T-helper 17 cell (primary cell): Measurements from ENCODE around the gene QSOX2. TPM values are rescaled to one million over a fixed set of nuclear protein-coding genes. Genes with fewer than 3 reads are reported as not detected.

Source experiments
- ATAC-seq: fragments of 150-1000 bp; cut with Tn5 transposase; 2 replicates; pipeline ENCODE4 v1.10.0; 2021; ENCODE audit warnings: mild to moderate bottlenecking, moderate library complexity
- DNase-seq, 3 donors: peaks; one replicate each; pipeline versions ENCODE4 v3.0.0 to v3.0.0-alpha.2; 2020 to 2021
- H3K9me3 ChIP-seq: one replicate; pipeline ENCODE4 v1.7.0; 2013; ENCODE audit warnings: low read length, mild to moderate bottlenecking; ENCODE audit not compliant: control insufficient read depth, poor library complexity, severe bottlenecking
- H3K27ac Mint-ChIP-seq: one replicate; pipeline ENCODE4 v1.8.0; 2022; ENCODE audit warnings: mild to moderate bottlenecking, moderate library complexity, mixed read lengths
- H3K27me3 Mint-ChIP-seq: one replicate; pipeline ENCODE4 v1.8.0; 2022; ENCODE audit warnings: mixed read lengths
- H3K36me3 Mint-ChIP-seq: one replicate; pipeline ENCODE4 v1.8.0; 2022; ENCODE audit warnings: low read depth, mixed read lengths
- H3K4me1 Mint-ChIP-seq: one replicate; pipeline ENCODE4 v1.8.0; 2022; ENCODE audit warnings: mild to moderate bottlenecking, mixed read lengths
- H3K4me3 Mint-ChIP-seq: one replicate; pipeline ENCODE4 v1.8.0; 2022; ENCODE audit warnings: mild to moderate bottlenecking, moderate library complexity, mixed read lengths
- total RNA-seq, 4 donors: library from RNA in 2 of 4; stranded (reverse) in 2 of 4; gene quantifications; one replicate each; pipeline ENCODE4 v1.2.3 and lab custom pipeline; 2022 to 2026

The QSOX2 gene
- total RNA-seq, 2 donors from 2014 or later, result 12.6 to 15.5 TPM

GRCh38 chr9:136218271-136218670 is 27.3 kb downstream of the QSOX2 start:
- no peaks in the 10 kb centered on the region for H3K9me3 ChIP-seq
- H3K36me3 Mint-ChIP-seq, result peaks cover 2% of the 10 kb centered on the region
- no peak overlapping the region for H3K27ac Mint-ChIP-seq
- no peaks in the 10 kb centered on the region for H3K27me3 Mint-ChIP-seq
- ATAC-seq (no peak), DNase-seq (no peak)
- no peak overlapping the region for H3K4me3 Mint-ChIP-seq
- H3K4me1 Mint-ChIP-seq, result no peaks in the 10 kb centered on the region

- H3K4me3 Mint-ChIP-seq, result no peak overlapping the region
- ATAC-seq, result no peak
- H3K36me3 Mint-ChIP-seq, result peaks cover 2% of the 10 kb centered on the region
- no peak for DNase-seq
- no peaks in the 10 kb centered on the region for H3K4me1 Mint-ChIP-seq
- no peak overlapping the region for H3K27ac Mint-ChIP-seq
- H3K27me3 Mint-ChIP-seq, result no peaks in the 10 kb centered on the region
- no peaks in the 10 kb centered on the region for H3K9me3 ChIP-seq
Measured at GRCh38 chr9:136216541-136217244, 28.9 kb downstream of the QSOX2 start.

- DNase-seq, result no peak
- Mint-ChIP-seq H3K36me3 (peaks cover 2% of the 10 kb centered on the region), H3K27me3 (no peaks in the 10 kb centered on the region), H3K4me1 (no peaks in the 10 kb centered on the region), H3K4me3 (no peak overlapping the region), H3K27ac (no peak overlapping the region)
- no peak for ATAC-seq
- no peaks in the 10 kb centered on the region for H3K9me3 ChIP-seq
Measured at GRCh38 chr9:136213733-136214132, 31.9 kb downstream of the QSOX2 start.

GRCh38 chr9:136212345-136212950 is 33.2 kb downstream of the QSOX2 start:
- H3K4me1 Mint-ChIP-seq, result no peaks in the 10 kb centered on the region
- no peak overlapping the region for H3K4me3 Mint-ChIP-seq
- H3K27ac Mint-ChIP-seq, result no peak overlapping the region
- H3K27me3 Mint-ChIP-seq, result no peaks in the 10 kb centered on the region
- no peaks in the 10 kb centered on the region for H3K9me3 ChIP-seq
- ATAC-seq (no peak), DNase-seq (no peak)
- H3K36me3 Mint-ChIP-seq, result peaks cover 2% of the 10 kb centered on the region

GRCh38 chr9:136211441-136212344 is 33.9 kb downstream of the QSOX2 start:
- Mint-ChIP-seq H3K4me3 (no peak overlapping the region), H3K36me3 (peaks cover 5% of the 10 kb centered on the region), H3K4me1 (no peaks in the 10 kb centered on the region), H3K27me3 (no peaks in the 10 kb centered on the region), H3K27ac (no peak overlapping the region)
- no peaks in the 10 kb centered on the region for H3K9me3 ChIP-seq
- ATAC-seq (no peak), DNase-seq (no peak)

GRCh38 chr9:136211006-136211405 is 34.6 kb downstream of the QSOX2 start:
- H3K27ac Mint-ChIP-seq, result no peak overlapping the region

GRCh38 chr9:136210276-136210675 is 35.3 kb downstream of the QSOX2 start:
- peaks cover 2% of the 10 kb centered on the region for H3K4me1 Mint-ChIP-seq
- H3K9me3 ChIP-seq, result no peaks in the 10 kb centered on the region
- H3K27ac Mint-ChIP-seq, result no peak overlapping the region
- ATAC-seq (no peak), DNase-seq (no peak)
- H3K4me3 Mint-ChIP-seq, result no peak overlapping the region
- H3K27me3 Mint-ChIP-seq, result no peaks in the 10 kb centered on the region
- peaks cover 6% of the 10 kb centered on the region for H3K36me3 Mint-ChIP-seq

More at GRCh38 chr9:136211006-136211405, 34.6 kb downstream of the QSOX2 start:
- Mint-ChIP-seq H3K36me3 (peaks cover 6% of the 10 kb centered on the region), H3K4me1 (peaks cover 1% of the 10 kb centered on the region), H3K27me3 (no peaks in the 10 kb centered on the region), H3K4me3 (no peak overlapping the region)
- no peaks in the 10 kb centered on the region for H3K9me3 ChIP-seq
- no peak for ATAC-seq
- no peak for DNase-seq

GRCh38 chr9:136209786-136210185 is 35.8 kb downstream of the QSOX2 start:
- Mint-ChIP-seq H3K4me3 (no peak overlapping the region), H3K36me3 (peaks cover 6% of the 10 kb centered on the region), H3K27ac (no peak overlapping the region), H3K27me3 (no peaks in the 10 kb centered on the region), H3K4me1 (peaks cover 2% of the 10 kb centered on the region)
- H3K9me3 ChIP-seq, result no peaks in the 10 kb centered on the region
- DNase-seq (no peak), ATAC-seq (no peak)

- ATAC-seq, result no peak
- H3K9me3 ChIP-seq, result no peaks in the 10 kb centered on the region
- no peak for DNase-seq
- Mint-ChIP-seq H3K27ac (no peak overlapping the region), H3K27me3 (peaks cover 1% of the 10 kb centered on the region), H3K4me1 (peaks cover 2% of the 10 kb centered on the region), H3K4me3 (no peak overlapping the region), H3K36me3 (peaks cover 5% of the 10 kb centered on the region)
Measured at GRCh38 chr9:136209232-136209631, 36.4 kb downstream of the QSOX2 start.

- no peak for DNase-seq
- Mint-ChIP-seq H3K36me3 (peaks cover 5% of the 10 kb centered on the region), H3K4me3 (no peak overlapping the region), H3K27ac (no peak overlapping the region), H3K27me3 (peaks cover 7% of the 10 kb centered on the region), H3K4me1 (peaks cover 2% of the 10 kb centered on the region)
- H3K9me3 ChIP-seq, result no peaks in the 10 kb centered on the region
- ATAC-seq, result no peak
Measured at GRCh38 chr9:136208675-136209074, 36.9 kb downstream of the QSOX2 start.

- Mint-ChIP-seq H3K27me3 (peaks cover 10% of the 10 kb centered on the region), H3K4me3 (no peak overlapping the region), H3K36me3 (peaks cover 5% of the 10 kb centered on the region), H3K4me1 (peaks cover 2% of the 10 kb centered on the region), H3K27ac (no peak overlapping the region)
- H3K9me3 ChIP-seq, result no peaks in the 10 kb centered on the region
- DNase-seq (no peak), ATAC-seq (no peak)
Measured at GRCh38 chr9:136207616-136208015, 38.0 kb downstream of the QSOX2 start.

GRCh38 chr9:136206602-136207275 is 38.9 kb downstream of the QSOX2 start:
- ATAC-seq, result no peak
- peaks cover 2% of the 10 kb centered on the region for H3K4me1 Mint-ChIP-seq

GRCh38 chr9:136205707-136205992 is 40.0 kb downstream of the QSOX2 start:
- no peak overlapping the region for H3K27ac Mint-ChIP-seq
- H3K4me3 Mint-ChIP-seq, result no peak overlapping the region
- ATAC-seq, result no peak
- H3K27me3 Mint-ChIP-seq, result peaks cover 17% of the 10 kb centered on the region
- H3K4me1 Mint-ChIP-seq, result peaks cover 2% of the 10 kb centered on the region
- H3K9me3 ChIP-seq, result no peaks in the 10 kb centered on the region
- DNase-seq, result no peak
- peaks cover 5% of the 10 kb centered on the region for H3K36me3 Mint-ChIP-seq

More at GRCh38 chr9:136206602-136207275, 38.9 kb downstream of the QSOX2 start:
- Mint-ChIP-seq H3K36me3 (peaks cover 5% of the 10 kb centered on the region), H3K4me3 (no peak overlapping the region), H3K27me3 (peaks cover 10% of the 10 kb centered on the region), H3K27ac (no peak overlapping the region)
- no peak for DNase-seq
- no peaks in the 10 kb centered on the region for H3K9me3 ChIP-seq
